ENCODE results near the gene UBE2J1. TPM values are rescaled to one million over a fixed set of nuclear protein-coding genes. Genes with fewer than 3 reads are reported as not detected.

UBE2J1 gene
- polyA plus RNA-seq, 1 of the 3 experiments (the other 2 are of a cell fraction) = 11.3 TPM

DNA sequence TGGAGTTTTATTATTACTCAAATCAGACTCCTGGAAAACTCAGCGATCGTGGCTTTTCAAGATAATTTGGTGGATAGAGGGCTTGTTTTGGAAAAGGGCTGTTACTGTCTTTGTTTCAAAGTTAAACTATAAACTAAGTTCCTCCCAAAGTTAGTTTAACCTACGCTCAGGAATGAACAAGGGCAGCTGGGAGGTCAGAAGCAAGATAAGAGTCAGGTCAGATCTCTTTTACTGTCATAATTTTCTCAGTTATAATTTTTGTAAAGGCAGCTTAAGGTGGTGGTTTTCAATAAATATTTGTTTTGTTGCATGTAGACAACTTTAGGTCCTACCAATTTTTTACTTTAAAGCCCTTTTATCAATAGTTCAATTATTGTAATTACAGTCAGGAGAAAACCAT is 28.2 kb downstream of the UBE2J1 start:
- CTCF ChIA-PET = interaction anchor here (1.2 to 2.4 kb wide), 3 partner anchors 13 to 48 kb away, joined by 3 to 6 read pairs (median 4); no protein-coding TSS in a partner anchor
- TF ChIP-seq MEF2A (IDR thresholded peaks at IDR 0.05; ENCODE audit: borderline replicate concordance, low read depth) (no peak), JUND (IDR thresholded peaks at IDR 0.05) (no peak), ELF1 (IDR thresholded peaks at IDR 0.05) (no peak), GATA2 (CRISPR knock-in tag; IDR thresholded peaks at IDR 0.05) (no peak), RFX5 (IDR thresholded peaks at IDR 0.05; ENCODE audit: low read length) (no peak), TCF12 (IDR thresholded peaks at IDR 0.05) (no peak), TAF1 (IDR thresholded peaks at IDR 0.05; ENCODE audit: borderline replicate concordance, low read depth, low read length) (no peak), RXRA (IDR thresholded peaks at IDR 0.05; ENCODE audit: borderline replicate concordance, low read depth) (no peak), FOXJ3 (CRISPR knock-in tag; IDR thresholded peaks at IDR 0.05) (no peak), RAD21 (IDR thresholded peaks at IDR 0.05; ENCODE audit: low read length) (no peak), CHD2 (IDR thresholded peaks at IDR 0.05; ENCODE audit: low read length, partially characterized antibody) (no peak)
- TF ChIP-seq, protein P1, sequence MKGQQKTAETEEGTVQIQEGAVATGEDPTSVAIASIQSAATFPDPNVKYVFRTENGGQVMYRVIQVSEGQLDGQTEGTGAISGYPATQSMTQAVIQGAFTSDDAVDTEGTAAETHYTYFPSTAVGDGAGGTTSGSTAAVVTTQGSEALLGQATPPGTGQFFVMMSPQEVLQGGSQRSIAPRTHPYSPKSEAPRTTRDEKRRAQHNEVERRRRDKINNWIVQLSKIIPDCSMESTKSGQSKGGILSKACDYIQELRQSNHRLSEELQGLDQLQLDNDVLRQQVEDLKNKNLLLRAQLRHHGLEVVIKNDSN (IDR thresholded peaks at IDR 0.05; ENCODE audit: borderline replicate concordance, low read depth) = no peak
- TF ChIP-seq, protein P2, sequence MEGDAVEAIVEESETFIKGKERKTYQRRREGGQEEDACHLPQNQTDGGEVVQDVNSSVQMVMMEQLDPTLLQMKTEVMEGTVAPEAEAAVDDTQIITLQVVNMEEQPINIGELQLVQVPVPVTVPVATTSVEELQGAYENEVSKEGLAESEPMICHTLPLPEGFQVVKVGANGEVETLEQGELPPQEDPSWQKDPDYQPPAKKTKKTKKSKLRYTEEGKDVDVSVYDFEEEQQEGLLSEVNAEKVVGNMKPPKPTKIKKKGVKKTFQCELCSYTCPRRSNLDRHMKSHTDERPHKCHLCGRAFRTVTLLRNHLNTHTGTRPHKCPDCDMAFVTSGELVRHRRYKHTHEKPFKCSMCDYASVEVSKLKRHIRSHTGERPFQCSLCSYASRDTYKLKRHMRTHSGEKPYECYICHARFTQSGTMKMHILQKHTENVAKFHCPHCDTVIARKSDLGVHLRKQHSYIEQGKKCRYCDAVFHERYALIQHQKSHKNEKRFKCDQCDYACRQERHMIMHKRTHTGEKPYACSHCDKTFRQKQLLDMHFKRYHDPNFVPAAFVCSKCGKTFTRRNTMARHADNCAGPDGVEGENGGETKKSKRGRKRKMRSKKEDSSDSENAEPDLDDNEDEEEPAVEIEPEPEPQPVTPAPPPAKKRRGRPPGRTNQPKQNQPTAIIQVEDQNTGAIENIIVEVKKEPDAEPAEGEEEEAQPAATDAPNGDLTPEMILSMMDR (IDR thresholded peaks at IDR 0.05) = no peak
- TF ChIP-seq, protein P3, sequence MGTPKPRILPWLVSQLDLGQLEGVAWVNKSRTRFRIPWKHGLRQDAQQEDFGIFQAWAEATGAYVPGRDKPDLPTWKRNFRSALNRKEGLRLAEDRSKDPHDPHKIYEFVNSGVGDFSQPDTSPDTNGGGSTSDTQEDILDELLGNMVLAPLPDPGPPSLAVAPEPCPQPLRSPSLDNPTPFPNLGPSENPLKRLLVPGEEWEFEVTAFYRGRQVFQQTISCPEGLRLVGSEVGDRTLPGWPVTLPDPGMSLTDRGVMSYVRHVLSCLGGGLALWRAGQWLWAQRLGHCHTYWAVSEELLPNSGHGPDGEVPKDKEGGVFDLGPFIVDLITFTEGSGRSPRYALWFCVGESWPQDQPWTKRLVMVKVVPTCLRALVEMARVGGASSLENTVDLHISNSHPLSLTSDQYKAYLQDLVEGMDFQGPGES (IDR thresholded peaks at IDR 0.05; ENCODE audit: low read depth, low read length) = no peak
- Histone ChIP-seq H3K27ac (ENCODE audit: low read depth in 2 of 2, low read length in 1 of 2) (no peak overlapping the region), H3K4me2 (no peak overlapping the region), H3K4me1 (ENCODE audit: control insufficient read depth in 1 of 2, insufficient read depth in 2 of 2, low read depth in 1 of 2, low read length in 1 of 2) (no peaks in the 10 kb centered on the region), H3K36me3 (replicated peaks in 1 of 2; ENCODE audit: control insufficient read depth in 1 of 2, insufficient read depth in 2 of 2, low read length in 1 of 2) (peaks cover 28% of the 10 kb centered on the region in 2 experiments), H3K9me2 (no peaks in the 10 kb centered on the region), H3K79me2 (ENCODE audit: insufficient read depth) (no peaks in the 10 kb centered on the region), H3K9me3 (no peaks in the 10 kb centered on the region), H3F3A (replicated peaks; ENCODE audit: insufficient read depth) (peaks cover 6% of the 10 kb centered on the region), H4K20me1 (ENCODE audit: insufficient read depth) (no peaks in the 10 kb centered on the region), H2AFZ (ENCODE audit: low read depth) (no peak overlapping the region), H3K9ac (no peak overlapping the region), H3K27me3 (ENCODE audit: insufficient read depth) (no peaks in the 10 kb centered on the region), H3K4me3 (ENCODE audit: low read depth in 2 of 2, low read length in 1 of 2) (no peak overlapping the region)
- DNase-seq = no peak
- POLR2A ChIA-PET = no interaction called here
- WGBS (ENCODE audit: low lambda C conversion rate) = 98% methylated on average over 3 of the region's 3 CpGs

DNA sequence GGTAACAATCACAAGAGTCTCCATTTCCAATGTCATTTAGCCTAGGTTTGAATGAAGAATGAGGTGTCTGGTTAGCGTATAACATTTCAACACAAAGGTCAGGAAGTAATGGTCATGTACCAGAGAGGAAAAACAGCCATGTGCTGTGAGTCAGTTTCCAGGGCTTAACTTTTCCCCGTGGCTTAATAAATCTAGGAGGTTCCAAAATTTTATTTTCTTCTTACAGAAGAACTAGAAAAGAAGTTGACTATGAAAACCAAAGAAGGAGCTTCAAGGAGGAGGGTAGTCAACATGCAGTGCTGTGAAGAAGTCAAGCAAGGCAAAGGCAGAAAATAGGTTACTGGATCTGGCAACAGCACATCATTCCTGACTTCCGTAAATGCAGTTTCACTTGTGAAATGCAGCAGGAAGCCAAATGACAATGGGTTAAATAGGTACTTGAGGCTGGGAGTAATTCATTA is 29.0 kb downstream of the UBE2J1 start:
- 89% methylated on average over 3 of the region's 3 CpGs for WGBS (ENCODE audit: low lambda C conversion rate)

More for the DNA sequence above, 29.0 kb downstream of the UBE2J1 start:
- H3K79me2 ChIP-seq (ENCODE audit: insufficient read depth) = no peaks in the 10 kb centered on the region
- ChIA-PET CTCF (interaction anchor here (1.2 to 2.4 kb wide), 3 partner anchors 14 to 49 kb away, joined by 3 to 6 read pairs (median 4); no protein-coding TSS in a partner anchor), POLR2A (no interaction called here)
- TF ChIP-seq ELF1 (IDR thresholded peaks at IDR 0.05) (no peak), FOXJ3 (CRISPR knock-in tag; IDR thresholded peaks at IDR 0.05) (no peak), MEF2A (IDR thresholded peaks at IDR 0.05; ENCODE audit: borderline replicate concordance, low read depth) (no peak)
- TF ChIP-seq, protein P4, sequence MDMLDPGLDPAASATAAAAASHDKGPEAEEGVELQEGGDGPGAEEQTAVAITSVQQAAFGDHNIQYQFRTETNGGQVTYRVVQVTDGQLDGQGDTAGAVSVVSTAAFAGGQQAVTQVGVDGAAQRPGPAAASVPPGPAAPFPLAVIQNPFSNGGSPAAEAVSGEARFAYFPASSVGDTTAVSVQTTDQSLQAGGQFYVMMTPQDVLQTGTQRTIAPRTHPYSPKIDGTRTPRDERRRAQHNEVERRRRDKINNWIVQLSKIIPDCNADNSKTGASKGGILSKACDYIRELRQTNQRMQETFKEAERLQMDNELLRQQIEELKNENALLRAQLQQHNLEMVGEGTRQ (IDR thresholded peaks at IDR 0.05; ENCODE audit: borderline replicate concordance, low read depth, low read length) = no peak
- H2AFZ ChIP-seq (ENCODE audit: low read depth) = no peak overlapping the region
- H3K9me2 ChIP-seq = no peaks in the 10 kb centered on the region
- no peaks in the 10 kb centered on the region for H3K4me1 ChIP-seq (ENCODE audit: control insufficient read depth in 1 of 2, insufficient read depth in 2 of 2, low read depth in 1 of 2, low read length in 1 of 2)
- H3K27me3 ChIP-seq (ENCODE audit: insufficient read depth) = no peaks in the 10 kb centered on the region
- H3K4me3 ChIP-seq (ENCODE audit: low read depth in 2 of 2, low read length in 1 of 2) = no peak overlapping the region
- peaks cover 6% of the 10 kb centered on the region for H3F3A ChIP-seq (replicated peaks; ENCODE audit: insufficient read depth)
- H4K20me1 ChIP-seq (ENCODE audit: insufficient read depth) = no peaks in the 10 kb centered on the region
- no peak overlapping the region for H3K9ac ChIP-seq
- H3K9me3 ChIP-seq = no peaks in the 10 kb centered on the region
- H3K27ac ChIP-seq (ENCODE audit: low read depth in 2 of 2, low read length in 1 of 2) = no peak overlapping the region
- peaks cover 20 to 21% of the 10 kb centered on the region in 2 experiments for H3K36me3 ChIP-seq (replicated peaks in 1 of 2; ENCODE audit: control insufficient read depth in 1 of 2, insufficient read depth in 2 of 2, low read length in 1 of 2)
- DNase-seq = no peak
- H3K4me2 ChIP-seq = no peak overlapping the region
